ELF-1 (cell line): ENCODE data around the gene ELF4.
A peak's percentile ranks its signal among the peaks of the same experiment; 100 is the strongest.

Source experiments
- DNase-seq: peaks from one replicate; pipeline ENCODE4 v3.0.0-alpha.2; 2016; ENCODE audit warnings: low read depth, low spot score

The ELF4 gene

GRCh38 chrX:130083656-130084382, 26.5 kb downstream of the ELF4 start:
- DNase-seq = peak; percentile 27

GRCh38 chrX:130083107-130083490, 27.2 kb downstream of the ELF4 start:
- DNase-seq = peak; percentile 71

- no peak for DNase-seq
Observed at GRCh38 chrX:130082244-130083106, 27.8 kb downstream of the ELF4 start.

- no peak for DNase-seq
Observed at GRCh38 chrX:130081421-130082045, 28.8 kb downstream of the ELF4 start.

GRCh38 chrX:130080791-130081367, 29.4 kb downstream of the ELF4 start:
- no peak for DNase-seq

- DNase-seq = peak; percentile 83
Observed at GRCh38 chrX:130079824-130080406, 30.4 kb downstream of the ELF4 start.

- DNase-seq = no peak
Observed at GRCh38 chrX:130075777-130076176, 34.5 kb downstream of the ELF4 start.

GRCh38 chrX:130072345-130072740, 38.0 kb downstream of the ELF4 start:
- no peak for DNase-seq

- no peak for DNase-seq
Observed at GRCh38 chrX:130071611-130072344, 38.5 kb downstream of the ELF4 start.

GRCh38 chrX:130066975-130067615, 43.2 kb downstream of the ELF4 start:
- DNase-seq = no peak

- peak; percentile 95 for DNase-seq
Observed at GRCh38 chrX:130060122-130061069, 49.9 kb downstream of the ELF4 start.

GRCh38 chrX:130058652-130059051, 51.6 kb downstream of the ELF4 start:
- no peak for DNase-seq

- peak; percentile 68 for DNase-seq
Observed at GRCh38 chrX:130057209-130057608, 53.1 kb downstream of the ELF4 start.

- DNase-seq = peak; percentile 95
Observed at GRCh38 chrX:130055899-130056298, 54.4 kb downstream of the ELF4 start.

- peak; percentile 83 for DNase-seq
Observed at GRCh38 chrX:130055103-130055502, 55.2 kb downstream of the ELF4 start.

GRCh38 chrX:130053236-130053635, 57.1 kb downstream of the ELF4 start:
- DNase-seq = no peak

GRCh38 chrX:130051176-130051845, 59.0 kb downstream of the ELF4 start:
- DNase-seq = peak; percentile 77

GRCh38 chrX:130049821-130050220, 60.5 kb downstream of the ELF4 start:
- DNase-seq = no peak
